ENCODE measurements around the gene CENPC.
"Not testable (repeated sequence)": the region's sequence is repeated elsewhere in the genome, so short reads cannot be mapped to it uniquely, and the experiment has no call there.

CENPC gene

DNA sequence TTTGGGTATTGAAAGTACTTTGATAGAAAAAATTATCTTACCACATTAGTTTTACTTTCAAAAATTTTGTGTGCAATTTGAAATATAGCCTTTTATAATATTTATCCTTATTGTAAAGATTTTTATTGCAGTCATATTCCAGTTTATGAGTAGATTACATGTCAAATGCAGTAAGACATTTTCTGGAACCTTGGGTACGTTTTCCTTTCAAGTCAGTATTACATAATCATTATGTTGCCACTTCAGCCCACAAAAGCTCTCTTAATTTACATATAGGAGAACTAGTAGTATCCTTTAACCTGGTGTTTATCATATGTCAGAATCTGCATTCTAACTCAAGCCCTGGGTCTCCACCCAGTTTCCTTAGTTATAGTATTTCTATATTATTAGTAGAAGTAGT, 98.5 kb downstream of the CENPC start:
- Histone ChIP-seq H3K27ac (ENCODE audit: low read length) (no peak overlapping the region), H3F3A (ENCODE audit: insufficient read depth, low read length) (no peaks in the 10 kb centered on the region), H4K20me1 (ENCODE audit: insufficient read depth, low read length) (no peaks in the 10 kb centered on the region), H3K79me2 (ENCODE audit: low read length) (no peaks in the 10 kb centered on the region), H3K4me1 (ENCODE audit: low read length) (no peaks in the 10 kb centered on the region), H3K9me3 (replicated peaks; ENCODE audit: insufficient read depth, low read length) (no peaks in the 10 kb centered on the region), H3K36me3 (replicated peaks; ENCODE audit: insufficient read depth, low read length) (no peaks in the 10 kb centered on the region), H3K4me2 (ENCODE audit: low read depth, low read length) (no peak overlapping the region), H3K9me2 (replicated peaks; ENCODE audit: insufficient read depth, low read length) (no peaks in the 10 kb centered on the region), H3K4me3 (ENCODE audit: low read length) (no peak overlapping the region), H3K27me3 (replicated peaks; ENCODE audit: insufficient read depth, low read length) (no peaks in the 10 kb centered on the region), H2AFZ (ENCODE audit: low read length) (no peak overlapping the region), H3K9ac (ENCODE audit: low read length) (no peak overlapping the region)
- DNase-seq: no peak
- TF ChIP-seq EZH2phosphoT487 (IDR thresholded peaks at IDR 0.05; ENCODE audit: low read length): no peak

DNA sequence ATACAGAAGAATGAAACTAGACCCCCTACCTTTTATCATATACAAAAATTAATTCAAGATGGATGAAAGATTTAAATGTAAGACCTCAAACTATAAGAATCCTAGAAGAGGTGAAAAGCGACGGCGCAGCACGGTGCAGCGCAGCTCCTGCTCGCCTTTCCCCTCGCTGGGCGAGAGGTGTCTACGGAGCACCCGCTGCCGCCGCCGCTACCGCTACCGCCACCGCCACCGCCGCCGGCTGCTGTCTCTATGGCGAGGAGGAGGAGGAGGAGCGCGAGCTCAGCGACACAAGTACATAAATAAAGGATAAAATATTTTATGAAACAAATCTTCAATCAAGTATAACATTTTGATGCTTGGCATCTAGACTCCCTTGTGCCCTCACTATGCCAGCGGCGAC, 99.4 kb downstream of the CENPC start:
- not testable (repeated sequence) for H3K4me2 ChIP-seq (ENCODE audit: low read depth, low read length); H3F3A ChIP-seq (ENCODE audit: insufficient read depth, low read length); H2AFZ ChIP-seq (ENCODE audit: low read length); H3K4me3 ChIP-seq (ENCODE audit: low read length); H3K9ac ChIP-seq (ENCODE audit: low read length); H4K20me1 ChIP-seq (ENCODE audit: insufficient read depth, low read length); H3K36me3 ChIP-seq (replicated peaks; ENCODE audit: insufficient read depth, low read length); H3K27me3 ChIP-seq (replicated peaks; ENCODE audit: insufficient read depth, low read length); H3K27ac ChIP-seq (ENCODE audit: low read length); H3K4me1 ChIP-seq (ENCODE audit: low read length); H3K9me3 ChIP-seq (replicated peaks; ENCODE audit: insufficient read depth, low read length); DNase-seq; H3K79me2 ChIP-seq (ENCODE audit: low read length); H3K9me2 ChIP-seq (replicated peaks; ENCODE audit: insufficient read depth, low read length)

DNA sequence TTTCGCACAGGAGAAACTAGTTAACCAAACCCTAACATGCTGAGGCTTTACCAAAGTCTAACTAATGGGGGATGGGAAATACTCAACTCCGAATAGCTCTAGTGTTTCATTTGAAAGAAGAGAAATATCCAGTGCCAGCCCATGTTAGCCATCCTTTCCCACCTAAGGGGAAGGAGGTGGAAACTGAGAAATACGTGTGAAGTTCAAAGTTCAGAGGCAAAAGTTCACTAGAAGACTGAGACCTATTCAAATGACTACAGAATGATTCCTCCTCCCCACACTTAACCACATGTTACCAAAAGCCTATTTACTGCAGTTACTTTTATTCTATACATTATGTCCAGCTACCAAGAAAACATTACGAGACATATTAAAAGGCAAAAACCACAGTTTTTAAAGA, 106.3 kb downstream of the CENPC start:
- no peaks in the 10 kb centered on the region for H4K20me1 ChIP-seq (ENCODE audit: insufficient read depth, low read length)
- H3K36me3 ChIP-seq (replicated peaks; ENCODE audit: insufficient read depth, low read length): no peaks in the 10 kb centered on the region
- no peak overlapping the region for H3K4me3 ChIP-seq (ENCODE audit: low read length)
- TF ChIP-seq, protein P1, sequence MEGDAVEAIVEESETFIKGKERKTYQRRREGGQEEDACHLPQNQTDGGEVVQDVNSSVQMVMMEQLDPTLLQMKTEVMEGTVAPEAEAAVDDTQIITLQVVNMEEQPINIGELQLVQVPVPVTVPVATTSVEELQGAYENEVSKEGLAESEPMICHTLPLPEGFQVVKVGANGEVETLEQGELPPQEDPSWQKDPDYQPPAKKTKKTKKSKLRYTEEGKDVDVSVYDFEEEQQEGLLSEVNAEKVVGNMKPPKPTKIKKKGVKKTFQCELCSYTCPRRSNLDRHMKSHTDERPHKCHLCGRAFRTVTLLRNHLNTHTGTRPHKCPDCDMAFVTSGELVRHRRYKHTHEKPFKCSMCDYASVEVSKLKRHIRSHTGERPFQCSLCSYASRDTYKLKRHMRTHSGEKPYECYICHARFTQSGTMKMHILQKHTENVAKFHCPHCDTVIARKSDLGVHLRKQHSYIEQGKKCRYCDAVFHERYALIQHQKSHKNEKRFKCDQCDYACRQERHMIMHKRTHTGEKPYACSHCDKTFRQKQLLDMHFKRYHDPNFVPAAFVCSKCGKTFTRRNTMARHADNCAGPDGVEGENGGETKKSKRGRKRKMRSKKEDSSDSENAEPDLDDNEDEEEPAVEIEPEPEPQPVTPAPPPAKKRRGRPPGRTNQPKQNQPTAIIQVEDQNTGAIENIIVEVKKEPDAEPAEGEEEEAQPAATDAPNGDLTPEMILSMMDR (IDR thresholded peaks at IDR 0.05; ENCODE audit: low read length): no peak
- no peak for TF ChIP-seq EZH2 (optimal IDR thresholded peaks at IDR 0.05; ENCODE audit: low read depth, low read length)
- H3K27me3 ChIP-seq (replicated peaks; ENCODE audit: insufficient read depth, low read length): no peaks in the 10 kb centered on the region
- H2AFZ ChIP-seq (ENCODE audit: low read length): no peak overlapping the region
- H3K27ac ChIP-seq (ENCODE audit: low read length): no peak overlapping the region
- no peaks in the 10 kb centered on the region for H3F3A ChIP-seq (ENCODE audit: insufficient read depth, low read length)
- DNase-seq: no peak
- no peak overlapping the region for H3K9ac ChIP-seq (ENCODE audit: low read length)
- H3K4me1 ChIP-seq (ENCODE audit: low read length): no peaks in the 10 kb centered on the region
- no peak overlapping the region for H3K4me2 ChIP-seq (ENCODE audit: low read depth, low read length)
- no peaks in the 10 kb centered on the region for H3K9me2 ChIP-seq (replicated peaks; ENCODE audit: insufficient read depth, low read length)
- H3K9me3 ChIP-seq (replicated peaks; ENCODE audit: insufficient read depth, low read length): no peaks in the 10 kb centered on the region
- H3K79me2 ChIP-seq (ENCODE audit: low read length): no peaks in the 10 kb centered on the region

DNA sequence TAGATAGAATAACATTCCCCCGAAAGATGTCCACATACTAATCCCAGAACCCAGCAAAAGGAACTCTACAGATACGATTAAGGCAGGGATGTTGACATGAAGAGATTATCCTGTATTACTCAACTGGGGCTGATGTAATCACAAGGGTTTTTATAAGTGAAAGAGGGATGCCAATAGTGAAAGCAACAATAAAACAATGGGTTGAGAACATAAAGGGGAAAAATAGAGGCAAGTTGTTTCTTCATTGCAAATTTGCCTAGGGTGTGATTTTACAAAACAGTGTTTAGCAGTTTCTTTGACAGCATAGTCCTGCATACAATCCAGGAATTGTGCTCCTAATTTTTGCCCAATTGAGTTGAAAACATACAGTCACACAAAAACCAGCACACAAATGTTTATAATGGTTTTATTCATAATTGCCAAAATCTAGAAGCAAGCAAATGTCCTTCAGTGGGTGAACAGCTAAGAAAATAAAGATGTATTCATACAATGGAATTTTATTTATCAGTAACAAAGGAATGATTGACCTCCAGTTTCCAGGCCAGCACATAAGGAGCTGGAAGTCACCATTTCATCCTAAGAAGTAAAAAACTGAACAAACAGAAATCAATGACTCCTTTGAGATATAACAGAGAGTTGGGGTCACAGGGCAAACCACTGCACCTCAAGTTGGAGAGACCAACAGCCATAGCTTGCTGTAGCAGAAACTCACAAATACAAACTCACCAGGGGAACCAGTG, 107.2 kb downstream of the CENPC start:
- TF ChIP-seq EZH2phosphoT487 (IDR thresholded peaks at IDR 0.05; ENCODE audit: low read length) (no peak), EZH2 (optimal IDR thresholded peaks at IDR 0.05; ENCODE audit: low read depth, low read length) (no peak)
- TF ChIP-seq, protein P1 (IDR thresholded peaks at IDR 0.05; ENCODE audit: low read length): no peak
- no peak overlapping the region for H3K4me3 ChIP-seq (ENCODE audit: low read length)

More for the DNA sequence above, 107.2 kb downstream of the CENPC start:
- no peaks in the 10 kb centered on the region for H3K79me2 ChIP-seq (ENCODE audit: low read length)
- no peak overlapping the region for H3K4me2 ChIP-seq (ENCODE audit: low read depth, low read length)
- H3K36me3 ChIP-seq (replicated peaks; ENCODE audit: insufficient read depth, low read length): no peaks in the 10 kb centered on the region
- no peaks in the 10 kb centered on the region for H3K27me3 ChIP-seq (replicated peaks; ENCODE audit: insufficient read depth, low read length)
- no peaks in the 10 kb centered on the region for H3K9me3 ChIP-seq (replicated peaks; ENCODE audit: insufficient read depth, low read length)
- H3K4me1 ChIP-seq (ENCODE audit: low read length): no peaks in the 10 kb centered on the region
- no peak overlapping the region for H2AFZ ChIP-seq (ENCODE audit: low read length)
- H4K20me1 ChIP-seq (ENCODE audit: insufficient read depth, low read length): no peaks in the 10 kb centered on the region
- no peak overlapping the region for H3K9ac ChIP-seq (ENCODE audit: low read length)
- H3K27ac ChIP-seq (ENCODE audit: low read length): no peak overlapping the region
- no peak for DNase-seq
- H3F3A ChIP-seq (ENCODE audit: insufficient read depth, low read length): no peaks in the 10 kb centered on the region
- no peaks in the 10 kb centered on the region for H3K9me2 ChIP-seq (replicated peaks; ENCODE audit: insufficient read depth, low read length)

Data from MM.1S (cell line).